GM23338 (cell line): ENCODE results near the gene HLCS.

Experiments
- CREB1 ChIP-seq: fragments of 250-450 bp; sonication (Bioruptor Pico); IDR thresholded peaks from 2 replicates; pipeline ENCODE4 v1.5.0; 2020; ENCODE audit warnings: low read depth, mild to moderate bottlenecking, moderate library complexity
- CTCF ChIP-seq, 2 experiments: fragments of 200-600 bp in 1 of 2; sonication (generic) in 1 of 2; conservative IDR thresholded peaks; 2 replicates each; pipeline versions ENCODE4 v1.5.1 to v1.6.1; 2016 to 2017; ENCODE audit warnings: antibody characterized with exemption in 2 of 2, low read depth in 2 of 2, mild to moderate bottlenecking in 2 of 2, moderate library complexity in 1 of 2
- EZH2phosphoT487 ChIP-seq: fragments of 200-600 bp; sonication (generic); IDR thresholded peaks from one replicate; pipeline ENCODE4 v1.8.1; 2018; ENCODE audit warnings: antibody characterized with exemption; ENCODE audit not compliant: unreplicated experiment
- JUNB ChIP-seq: IDR thresholded peaks from one replicate; pipeline ENCODE4 v1.6.1; 2016; ENCODE audit warnings: antibody characterized with exemption; ENCODE audit not compliant: unreplicated experiment
- NANOG ChIP-seq: IDR thresholded peaks from 2 replicates; pipeline ENCODE4 v1.6.1; 2016; ENCODE audit warnings: antibody characterized with exemption, borderline replicate concordance
- POLR2AphosphoS5 ChIP-seq: IDR thresholded peaks from 2 replicates; pipeline ENCODE4 v1.6.1; 2016; ENCODE audit warnings: antibody characterized with exemption, low read depth

- TF ChIP-seq CTCF (conservative IDR thresholded peaks at IDR 0.05; ENCODE audit: low read depth in 2 of 2) (peak; percentile 14 to 39; a peak in 2 of 4 replicates), NANOG (no peak), POLR2AphosphoS5 (no peak), CREB1 (no peak), JUNB (no peak), EZH2phosphoT487 (no peak)
Measured at GRCh38 chr21:36859744-36860501, 106.5 kb downstream of the HLCS start.
